ENCODE results near the gene F11R.
"Not testable (repeated sequence)": the region's sequence is repeated elsewhere in the genome, so short reads cannot be mapped to it uniquely, and the experiment has no call there.

Gene F11R

DNA sequence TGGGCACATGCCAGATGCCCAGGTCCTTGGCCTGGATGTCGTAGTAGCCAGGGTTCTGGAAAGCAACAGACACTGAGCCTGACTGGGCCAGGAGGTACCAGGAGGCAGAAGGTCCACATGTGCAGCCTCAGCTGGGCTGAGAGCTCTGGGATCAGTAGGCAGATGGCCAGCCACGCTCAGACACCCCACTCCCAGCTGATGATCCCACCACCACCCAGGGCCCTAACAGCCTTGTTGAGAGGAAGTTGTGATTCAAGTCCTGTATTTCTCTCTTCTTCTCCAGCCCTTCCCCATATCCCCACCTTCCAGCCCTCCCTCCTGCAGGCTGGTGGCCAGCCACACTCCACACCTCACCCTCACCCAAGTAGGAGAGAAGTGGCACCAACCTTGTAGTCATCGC, 70.3 kb downstream of the F11R start:
- Histone ChIP-seq H3K79me2 (no peaks in the 10 kb centered on the region), H3K4me3 (ENCODE audit: low read depth, low read length) (no peak overlapping the region), H3K4me1 (no peaks in the 10 kb centered on the region), H3K9ac (no peak overlapping the region), H3K9me3 (ENCODE audit: control insufficient read depth, low read length) (no peaks in the 10 kb centered on the region), H3K27me3 (ENCODE audit: control insufficient read depth, insufficient read depth, low read length) (no peaks in the 10 kb centered on the region), H3K27ac (no peak overlapping the region), H2AFZ (no peak overlapping the region), H3K4me2 (ENCODE audit: low read length) (no peak overlapping the region), H3K36me3 (ENCODE audit: control insufficient read depth, insufficient read depth, low read length) (no peaks in the 10 kb centered on the region)
- TF ChIP-seq, protein P1, sequence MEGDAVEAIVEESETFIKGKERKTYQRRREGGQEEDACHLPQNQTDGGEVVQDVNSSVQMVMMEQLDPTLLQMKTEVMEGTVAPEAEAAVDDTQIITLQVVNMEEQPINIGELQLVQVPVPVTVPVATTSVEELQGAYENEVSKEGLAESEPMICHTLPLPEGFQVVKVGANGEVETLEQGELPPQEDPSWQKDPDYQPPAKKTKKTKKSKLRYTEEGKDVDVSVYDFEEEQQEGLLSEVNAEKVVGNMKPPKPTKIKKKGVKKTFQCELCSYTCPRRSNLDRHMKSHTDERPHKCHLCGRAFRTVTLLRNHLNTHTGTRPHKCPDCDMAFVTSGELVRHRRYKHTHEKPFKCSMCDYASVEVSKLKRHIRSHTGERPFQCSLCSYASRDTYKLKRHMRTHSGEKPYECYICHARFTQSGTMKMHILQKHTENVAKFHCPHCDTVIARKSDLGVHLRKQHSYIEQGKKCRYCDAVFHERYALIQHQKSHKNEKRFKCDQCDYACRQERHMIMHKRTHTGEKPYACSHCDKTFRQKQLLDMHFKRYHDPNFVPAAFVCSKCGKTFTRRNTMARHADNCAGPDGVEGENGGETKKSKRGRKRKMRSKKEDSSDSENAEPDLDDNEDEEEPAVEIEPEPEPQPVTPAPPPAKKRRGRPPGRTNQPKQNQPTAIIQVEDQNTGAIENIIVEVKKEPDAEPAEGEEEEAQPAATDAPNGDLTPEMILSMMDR (IDR thresholded peaks at IDR 0.05) = no peak

DNA sequence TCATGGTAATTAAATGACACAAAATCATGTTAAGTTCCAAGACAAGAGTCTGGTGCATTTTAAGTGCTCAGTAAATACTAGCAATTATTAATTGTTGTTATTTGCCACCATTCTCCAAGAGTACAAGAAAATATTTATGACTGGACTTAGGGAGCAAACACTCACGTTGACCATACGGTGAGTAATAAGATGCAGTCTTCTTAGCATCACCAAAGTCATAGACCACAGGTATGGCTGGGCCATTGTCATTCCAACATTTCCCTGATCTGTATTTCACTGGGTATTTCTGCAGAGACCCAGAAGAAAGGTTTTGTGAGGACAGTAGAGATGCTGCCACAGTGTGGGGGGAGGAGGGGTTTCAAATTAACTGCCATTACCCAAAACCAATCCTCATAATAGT, 71.1 kb downstream of the F11R start:
- H2AFZ ChIP-seq = no peak overlapping the region
- no peaks in the 10 kb centered on the region for H3K79me2 ChIP-seq
- no peaks in the 10 kb centered on the region for H3K27me3 ChIP-seq (ENCODE audit: control insufficient read depth, insufficient read depth, low read length)
- no peaks in the 10 kb centered on the region for H3K36me3 ChIP-seq (ENCODE audit: control insufficient read depth, insufficient read depth, low read length)
- H3K9me3 ChIP-seq (ENCODE audit: control insufficient read depth, low read length) = no peaks in the 10 kb centered on the region
- H3K4me3 ChIP-seq (ENCODE audit: low read depth, low read length) = no peak overlapping the region
- H3K9ac ChIP-seq = no peak overlapping the region
- TF ChIP-seq, protein P1 (IDR thresholded peaks at IDR 0.05) = no peak
- no peak overlapping the region for H3K27ac ChIP-seq
- H3K4me2 ChIP-seq (ENCODE audit: low read length) = no peak overlapping the region
- H3K4me1 ChIP-seq = no peaks in the 10 kb centered on the region

DNA sequence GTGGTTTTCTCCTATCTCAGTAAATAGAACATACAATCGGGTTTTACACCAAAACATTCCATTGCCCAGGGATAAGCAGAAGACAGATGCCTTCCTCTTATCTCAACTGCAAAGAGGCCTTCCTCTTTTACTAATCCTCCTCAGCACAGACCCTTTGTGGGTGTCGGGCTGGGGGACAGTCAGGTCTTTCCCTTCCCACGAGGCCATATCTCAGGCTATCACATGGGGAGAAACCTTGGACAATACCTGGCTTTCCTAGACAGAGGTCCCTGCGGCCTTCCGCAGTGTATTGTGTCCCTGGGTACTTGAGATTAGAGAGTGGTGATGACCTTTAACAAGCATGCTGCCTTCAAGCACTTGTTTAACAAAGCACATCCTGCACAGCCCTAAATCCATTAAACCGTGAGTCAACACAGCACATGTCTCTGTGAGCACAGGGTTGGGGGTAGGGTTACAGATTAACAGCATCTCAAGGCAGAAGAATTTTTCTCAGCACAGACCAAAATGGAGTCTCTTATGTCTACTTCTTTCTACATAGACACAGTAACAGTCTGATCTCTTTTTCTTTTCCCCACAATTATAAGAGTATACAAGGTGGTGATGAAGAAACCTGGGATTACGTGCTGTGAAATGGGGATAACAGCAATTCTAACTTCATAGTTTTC, 71.6 kb downstream of the F11R start:
- H3K27ac ChIP-seq; H3K4me2 ChIP-seq (ENCODE audit: low read length); H3K79me2 ChIP-seq; H3K9me3 ChIP-seq (ENCODE audit: control insufficient read depth, low read length); H3K27me3 ChIP-seq (ENCODE audit: control insufficient read depth, insufficient read depth, low read length); H3K36me3 ChIP-seq (ENCODE audit: control insufficient read depth, insufficient read depth, low read length); H3K9ac ChIP-seq; H3K4me3 ChIP-seq (ENCODE audit: low read depth, low read length); H3K4me1 ChIP-seq; H2AFZ ChIP-seq: not testable (repeated sequence)

DNA sequence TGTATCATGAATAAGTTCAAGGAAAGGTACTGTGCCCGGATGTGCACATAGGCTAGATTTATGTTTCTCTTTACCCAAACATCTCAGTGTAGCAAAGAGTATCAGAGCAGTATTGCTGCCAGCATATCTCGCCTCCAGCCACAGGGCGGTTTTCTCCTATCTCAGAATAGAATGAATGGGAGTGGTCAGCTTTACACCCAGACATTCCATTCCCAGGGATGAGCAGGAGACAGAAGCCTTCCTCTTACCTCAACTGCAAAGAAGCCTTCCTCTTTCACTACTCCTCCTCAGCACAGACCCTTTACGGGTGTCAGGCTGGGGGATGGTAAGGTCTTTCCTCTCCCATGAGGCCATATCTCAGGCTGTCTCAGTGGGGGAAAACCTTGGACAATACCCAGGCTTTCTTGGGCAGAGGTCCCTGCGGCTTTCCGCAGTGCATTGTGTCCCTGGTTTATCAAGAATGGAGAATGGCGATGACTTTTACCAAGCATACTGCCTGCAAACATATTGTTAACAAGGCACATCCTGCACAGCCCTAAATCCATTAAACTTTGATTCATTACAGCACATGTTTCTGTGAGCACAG, 73.7 kb downstream of the F11R start:
- not testable (repeated sequence) for H3K4me1 ChIP-seq; H3K4me3 ChIP-seq (ENCODE audit: low read depth, low read length); H3K27ac ChIP-seq; H3K9me3 ChIP-seq (ENCODE audit: control insufficient read depth, low read length); H3K4me2 ChIP-seq (ENCODE audit: low read length); H3K27me3 ChIP-seq (ENCODE audit: control insufficient read depth, insufficient read depth, low read length); H3K9ac ChIP-seq; H2AFZ ChIP-seq; H3K36me3 ChIP-seq (ENCODE audit: control insufficient read depth, insufficient read depth, low read length); H3K79me2 ChIP-seq

DNA sequence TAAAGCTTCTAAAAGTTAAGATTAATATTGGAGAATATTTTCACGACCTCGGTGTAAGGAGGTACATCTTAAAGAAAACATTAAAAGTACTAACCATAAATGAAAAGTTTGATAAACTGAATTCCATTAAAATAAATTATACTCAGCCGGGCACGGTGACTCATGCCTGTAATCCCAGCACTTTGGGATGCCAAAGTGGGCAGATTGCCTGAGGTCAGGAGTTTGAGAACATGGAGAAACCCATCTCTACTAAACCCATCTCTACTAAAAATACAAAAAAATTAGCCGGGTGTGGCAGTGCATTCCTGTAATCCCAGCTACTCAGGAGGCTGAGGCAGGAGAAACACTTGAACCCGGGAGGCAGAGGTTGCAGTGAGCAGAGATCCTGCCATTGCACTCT, 75.1 kb downstream of the F11R start:
- not testable (repeated sequence) for H3K79me2 ChIP-seq; H3K4me1 ChIP-seq; H3K4me2 ChIP-seq (ENCODE audit: low read length); H2AFZ ChIP-seq; H3K9ac ChIP-seq; H3K27ac ChIP-seq; H3K4me3 ChIP-seq (ENCODE audit: low read depth, low read length); H3K36me3 ChIP-seq (ENCODE audit: control insufficient read depth, insufficient read depth, low read length); H3K27me3 ChIP-seq (ENCODE audit: control insufficient read depth, insufficient read depth, low read length); H3K9me3 ChIP-seq (ENCODE audit: control insufficient read depth, low read length)

Measured in parathyroid adenoma (tissue), 2 donors.